Stimulated activated CD4-positive, alpha-beta T cell treated with anti-CD3 and anti-CD28 coated beads, Interleukin-15, amount 100 ng/mL, for 24 hours (primary cell): ENCODE measurements around the gene CARD8.

Experiments used
- DNase-seq: peaks from one replicate; pipeline ENCODE4 v3.0.0-alpha.2; 2020

CARD8 gene

GRCh38 chr19:48169939-48170803 is 85.5 kb downstream of the CARD8 start, which contains the start of the genes LIG1 and ZSWIM9:
LIG1 (minus strand) TSS chr19:48170344; CDS start chr19:48165566, 4,778 bp downstream.
ZSWIM9 (plus strand) TSS chr19:48170680; CDS start chr19:48171803, 1,123 bp downstream.
- DNase-seq, result peak; percentile 95

- DNase-seq, result peak; percentile 90
Measured at GRCh38 chr19:48169578-48169938, 86.2 kb downstream of the CARD8 start.

- DNase-seq, result no peak
Measured at GRCh38 chr19:48168689-48169088, 87.0 kb downstream of the CARD8 start.

- DNase-seq, result no peak
Measured at GRCh38 chr19:48158210-48158790, 97.4 kb downstream of the CARD8 start.
